Stimulated activated CD4-positive, alpha-beta T cell treated with anti-CD3 and anti-CD28 coated beads, TNF-alpha, amount 100 ng/mL, for 48 hours (primary cell): ENCODE results near the gene ACOX2.
"Not testable (repeated sequence)": the region's sequence is repeated elsewhere in the genome, so short reads cannot be mapped to it uniquely, and the experiment has no call there.

Experiments used
- DNase-seq, 3 donors: peaks; one replicate each; pipeline ENCODE4 v3.0.0-alpha.2; 2020; ENCODE audit warnings: low read depth in 3 of 3

ACOX2 gene

DNA sequence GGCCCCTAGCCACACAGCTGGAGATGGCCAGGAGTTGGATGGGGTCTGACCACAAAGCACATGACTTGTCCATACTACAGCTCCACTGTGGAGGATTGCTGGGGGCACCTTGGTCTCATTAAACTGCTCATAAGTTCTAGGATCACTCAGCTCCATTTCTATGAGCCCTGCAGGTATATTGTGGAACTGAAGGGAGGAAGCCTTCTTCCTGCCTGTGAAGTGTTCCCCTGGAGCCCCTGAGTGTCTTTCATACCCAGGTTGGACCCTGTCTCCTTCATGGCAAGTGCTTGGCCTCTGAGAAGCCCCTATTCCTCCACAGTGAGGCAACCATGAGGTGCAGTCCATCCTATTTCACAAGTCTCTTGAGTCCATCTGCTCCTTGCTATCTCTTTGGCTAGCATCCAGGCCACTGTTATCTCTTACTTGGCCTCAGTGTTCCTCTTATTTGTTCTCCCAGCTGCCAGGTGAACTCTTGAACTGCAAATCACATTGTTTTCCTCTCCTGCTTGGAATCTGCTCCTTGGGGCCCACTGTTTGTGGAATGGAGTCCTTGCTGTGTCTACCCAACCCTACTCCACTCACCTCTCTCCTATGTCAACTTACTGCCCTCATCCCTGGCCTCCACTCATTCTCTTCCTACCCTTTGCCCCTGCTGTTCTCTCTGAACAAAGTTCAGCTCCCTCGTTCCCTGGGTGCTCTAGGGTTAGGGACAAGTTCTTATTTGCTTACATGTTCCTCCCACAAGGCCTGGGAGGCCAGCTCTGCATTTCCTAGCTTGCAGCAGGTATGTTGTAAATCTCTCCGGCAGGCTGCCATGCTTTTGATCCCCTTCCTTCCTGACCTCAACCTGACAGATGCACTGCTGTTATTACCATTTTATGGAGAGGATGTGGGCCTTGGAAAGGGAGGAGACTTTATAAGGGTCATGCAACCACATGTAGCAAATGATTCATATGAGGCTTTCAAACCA is 1.2 kb downstream of the ACOX2 start:
- DNase-seq, result no peak

DNA sequence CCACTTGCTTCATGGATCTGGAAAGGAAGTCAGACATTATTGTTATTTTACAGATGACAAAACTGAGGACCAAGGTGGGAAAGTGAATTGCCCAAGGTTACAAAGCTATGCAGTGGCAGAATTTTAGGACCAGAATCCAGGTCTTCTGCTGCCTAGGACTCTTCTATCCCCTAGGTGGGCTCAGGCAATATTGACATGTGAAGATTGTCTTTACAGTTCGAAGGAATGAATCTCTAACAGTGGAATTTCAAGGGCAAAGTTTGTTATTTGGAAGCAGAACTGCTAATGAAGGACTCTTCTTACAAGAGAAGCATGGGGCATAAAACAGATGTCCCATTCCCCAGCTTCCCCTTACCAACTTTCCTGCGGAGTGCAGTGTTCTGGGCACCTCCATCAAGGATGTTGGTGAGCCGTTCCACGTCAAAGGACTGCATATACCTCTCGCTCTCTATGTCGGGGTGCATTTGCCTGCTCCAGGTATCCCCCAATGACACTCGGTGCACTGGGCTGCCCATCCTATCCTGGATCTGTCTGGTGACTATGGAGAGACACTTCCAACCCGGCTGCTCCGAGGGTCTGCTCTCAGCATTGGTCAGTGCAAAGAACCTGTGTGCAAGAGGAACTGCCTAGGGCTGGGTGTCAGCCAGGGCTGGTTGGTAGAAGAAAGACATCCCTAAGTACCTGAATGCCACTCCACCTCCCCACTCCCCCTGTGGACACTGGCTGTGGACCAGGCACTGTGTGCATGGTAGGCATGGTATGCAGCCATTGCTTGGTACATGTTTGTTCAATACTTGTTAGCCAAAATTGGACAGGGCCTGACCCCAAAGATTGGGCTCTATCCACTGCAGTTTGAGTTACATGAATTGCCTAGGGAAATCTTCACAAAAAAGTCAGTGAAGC is 2.1 kb downstream of the ACOX2 start:
- no peak for DNase-seq

DNA sequence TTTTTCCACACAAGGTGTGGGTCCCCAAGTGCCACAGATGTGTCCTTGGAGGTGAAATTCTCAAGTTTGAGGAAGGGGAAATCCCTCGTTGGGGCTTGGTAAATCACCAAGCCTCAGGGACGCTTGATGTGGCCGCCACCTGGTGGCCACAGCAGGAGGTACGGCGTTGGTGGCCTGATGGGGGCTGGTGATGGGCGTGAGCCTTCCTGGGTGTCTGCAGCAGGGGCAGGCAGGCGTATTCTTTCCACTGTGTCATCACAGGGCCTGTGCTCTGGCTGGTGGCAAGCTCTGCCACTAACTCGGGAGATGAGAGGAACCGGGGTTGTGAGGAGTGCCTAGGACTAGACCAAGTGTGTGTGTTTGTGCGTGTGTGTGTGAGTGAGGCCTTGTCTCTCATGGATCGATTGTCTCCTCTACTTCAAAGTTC is 4.2 kb downstream of the ACOX2 start:
- peak; percentile 68 to 76 (median 71) for DNase-seq

DNA sequence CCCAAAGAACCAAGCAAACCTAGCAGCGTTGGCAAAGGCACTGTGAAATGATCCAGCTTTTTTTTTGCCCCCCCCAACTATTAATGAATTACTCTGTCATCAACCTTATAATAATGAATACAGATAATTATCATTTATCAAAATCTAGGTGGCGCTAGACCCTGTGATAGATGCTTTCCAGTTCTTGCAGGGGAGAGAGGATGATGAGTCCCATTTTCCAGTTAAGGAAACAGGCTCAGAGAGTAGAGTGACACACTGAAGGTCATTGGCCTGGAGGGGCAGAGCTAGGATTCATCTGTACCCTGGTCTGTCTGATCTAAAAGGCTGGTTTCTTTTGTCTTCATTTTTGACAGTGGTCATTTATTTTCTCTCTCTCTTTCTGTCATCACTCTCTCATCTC is 5.0 kb downstream of the ACOX2 start:
- DNase-seq, result no peak

DNA sequence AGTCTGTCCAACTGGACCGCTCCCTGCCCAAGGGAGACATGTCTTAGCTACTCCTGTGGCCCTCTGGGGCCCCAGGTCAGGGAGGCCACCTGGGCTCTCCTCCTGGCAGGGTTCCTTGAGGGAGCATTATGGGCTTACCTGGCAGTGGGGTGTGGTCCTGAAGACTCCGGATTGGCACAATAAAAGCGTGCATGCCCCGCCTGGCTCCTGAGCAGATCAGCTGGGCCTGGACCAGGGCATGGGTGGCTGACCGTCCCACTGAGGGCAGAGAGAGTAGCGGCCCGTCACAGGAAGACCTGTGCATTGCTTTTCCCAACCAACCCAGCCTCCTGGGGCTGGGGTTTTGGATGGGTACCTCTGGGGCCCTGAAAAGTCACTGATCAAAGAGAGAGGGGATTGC is 5.4 kb downstream of the ACOX2 start:
- no peak for DNase-seq

DNA sequence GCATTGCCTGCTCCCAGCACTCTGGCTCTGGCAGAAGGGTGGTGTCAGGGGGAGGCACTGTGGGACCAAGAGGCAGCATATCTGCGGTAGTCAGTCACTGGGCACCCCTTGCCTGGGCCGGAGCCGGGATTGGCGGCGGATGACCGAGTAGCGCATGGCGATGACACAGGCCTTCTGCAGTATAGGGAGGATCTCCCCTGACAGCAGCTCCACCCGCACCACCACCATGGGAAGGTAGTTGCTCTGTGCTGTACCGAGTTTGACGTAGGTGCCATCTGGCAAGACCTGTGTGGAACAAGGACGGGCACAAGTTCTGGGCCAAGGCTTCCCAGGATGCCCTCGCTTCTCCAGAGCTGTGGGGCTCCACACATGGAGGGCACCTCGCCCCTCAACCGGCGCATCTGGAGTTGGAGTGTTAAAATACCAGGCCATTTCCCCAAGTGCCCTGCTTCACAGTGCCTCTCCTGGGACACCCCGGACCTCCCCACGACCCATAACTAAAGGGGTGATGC is 6.6 kb downstream of the ACOX2 start:
- DNase-seq, result no peak

DNA sequence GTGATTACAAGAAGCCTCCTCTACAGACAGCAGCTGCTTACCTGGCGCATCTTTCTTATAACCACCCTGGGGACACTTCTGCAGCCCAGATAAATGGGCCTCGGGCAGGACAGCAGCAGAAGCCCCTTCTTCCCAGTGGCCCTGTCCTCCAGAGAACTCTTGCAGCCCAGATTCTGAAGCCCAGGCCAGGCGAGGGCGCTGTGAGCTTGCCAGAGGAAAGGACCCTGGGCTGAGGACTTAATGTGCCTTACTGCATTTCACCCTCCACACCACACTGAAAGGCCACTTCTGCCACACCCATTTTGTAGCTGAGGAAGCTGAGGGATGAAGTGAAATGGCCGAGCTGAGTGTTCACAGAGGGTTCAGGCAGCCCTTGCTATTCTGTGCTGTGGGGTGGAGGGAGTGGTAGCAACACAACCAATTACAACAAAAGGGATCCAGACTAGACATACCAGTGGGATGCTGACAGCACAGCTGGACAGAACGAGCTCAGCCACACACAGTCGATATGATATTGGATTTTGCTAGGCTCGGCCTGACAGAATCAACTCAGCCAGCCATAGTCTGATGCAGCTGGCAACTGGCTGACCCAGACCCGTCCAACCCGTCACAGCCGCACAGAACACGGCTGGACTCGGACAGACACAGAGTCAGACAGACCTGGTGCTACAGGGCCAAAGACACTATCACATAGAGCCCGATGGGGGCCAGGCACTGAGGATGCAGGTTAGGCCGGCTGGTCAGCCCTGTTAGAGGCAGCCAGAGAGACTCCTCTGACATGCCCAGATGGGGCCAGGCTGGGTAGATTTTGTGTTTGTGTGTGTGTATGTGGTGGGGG is 7.3 kb downstream of the ACOX2 start:
- no peak for DNase-seq

DNA sequence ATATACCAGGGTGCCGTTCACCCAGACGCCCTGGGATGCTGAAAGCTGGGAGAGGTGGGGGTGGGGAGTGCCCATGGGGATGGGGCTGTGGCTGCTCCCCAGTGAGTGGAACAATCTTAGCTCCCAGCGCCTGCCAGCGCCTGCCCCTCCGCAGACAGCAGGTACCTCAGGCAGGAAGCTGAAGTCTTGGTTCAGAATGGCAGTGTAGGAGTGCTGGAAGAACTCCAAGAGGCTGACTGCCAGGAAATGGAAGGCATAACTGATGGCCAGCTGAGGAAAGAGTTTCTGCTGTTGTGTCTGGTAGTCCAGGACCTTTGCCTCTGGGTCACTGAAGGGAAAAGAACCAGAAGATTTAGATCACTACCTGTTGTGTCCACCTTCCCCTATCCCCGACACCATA is 8.4 kb downstream of the ACOX2 start:
- no peak for DNase-seq

DNA sequence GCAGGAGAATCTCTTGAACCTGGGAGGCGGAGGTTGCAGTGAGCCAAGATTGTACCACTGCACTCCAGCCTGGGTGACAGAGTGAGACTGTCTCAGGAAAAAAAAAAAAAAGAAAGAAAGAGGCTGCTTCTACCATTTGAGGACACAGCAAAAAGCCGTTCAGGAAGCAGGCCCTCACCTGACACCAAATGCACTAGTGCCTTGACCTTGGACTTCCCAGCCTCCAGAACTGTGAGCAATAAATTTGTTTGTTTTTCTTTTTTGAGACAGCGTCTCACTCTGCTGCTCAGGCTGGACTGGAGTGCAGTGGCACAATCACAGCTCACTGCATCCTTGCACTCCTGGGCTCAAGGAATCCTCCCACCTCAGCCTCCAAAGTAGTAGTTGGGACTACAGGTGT is 9.6 kb downstream of the ACOX2 start:
- not testable (repeated sequence) for DNase-seq

DNA sequence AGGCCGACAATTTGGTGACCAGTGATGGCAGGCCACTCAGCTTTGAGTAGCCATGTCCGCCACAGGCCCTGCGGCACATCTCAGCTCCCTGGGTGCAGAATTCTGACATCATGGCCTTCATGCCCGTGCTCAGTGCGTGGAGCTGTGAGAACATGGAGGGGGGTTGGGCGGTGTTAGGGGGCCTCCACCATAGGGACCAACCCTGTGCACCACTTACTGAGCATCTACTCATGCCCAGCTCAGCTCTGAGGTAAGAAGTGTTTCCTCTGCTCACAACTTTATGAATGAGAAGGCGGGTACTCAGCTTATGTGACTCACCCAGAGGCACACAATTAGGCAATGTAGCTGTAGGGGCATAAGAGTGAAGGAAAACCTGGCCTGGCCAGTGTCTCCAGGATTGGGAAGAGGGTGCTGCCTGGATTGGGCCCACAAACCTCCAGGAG is 10.5 kb downstream of the ACOX2 start:
- no peak for DNase-seq

DNA sequence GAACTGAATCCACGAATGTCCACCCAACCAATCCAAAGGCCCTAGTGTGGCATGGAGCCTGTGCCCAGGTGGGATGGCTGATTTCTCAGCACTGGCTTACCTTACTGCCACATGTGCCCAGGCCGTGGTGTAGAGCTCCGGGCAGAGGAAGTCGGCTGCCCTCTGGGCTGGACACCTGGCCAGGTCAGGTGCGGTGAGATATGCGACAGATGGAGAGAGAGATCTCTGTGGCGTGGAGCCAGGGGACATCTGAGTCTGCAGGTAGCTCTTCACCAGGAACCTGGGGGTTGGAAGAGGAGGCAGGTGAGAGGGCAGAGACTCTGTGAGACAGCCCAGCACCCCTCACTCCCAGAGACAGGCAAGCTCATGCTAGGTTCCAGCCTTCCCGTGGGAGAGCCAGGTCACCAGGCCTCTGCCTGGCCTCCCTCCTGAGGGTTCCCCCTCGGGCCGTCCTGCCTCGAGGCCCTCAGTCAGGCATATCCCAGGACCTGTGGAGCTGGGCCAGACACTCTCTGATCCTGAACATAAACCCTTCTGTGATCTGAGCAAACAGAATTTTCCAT is 12.6 kb downstream of the ACOX2 start:
- no peak for DNase-seq

DNA sequence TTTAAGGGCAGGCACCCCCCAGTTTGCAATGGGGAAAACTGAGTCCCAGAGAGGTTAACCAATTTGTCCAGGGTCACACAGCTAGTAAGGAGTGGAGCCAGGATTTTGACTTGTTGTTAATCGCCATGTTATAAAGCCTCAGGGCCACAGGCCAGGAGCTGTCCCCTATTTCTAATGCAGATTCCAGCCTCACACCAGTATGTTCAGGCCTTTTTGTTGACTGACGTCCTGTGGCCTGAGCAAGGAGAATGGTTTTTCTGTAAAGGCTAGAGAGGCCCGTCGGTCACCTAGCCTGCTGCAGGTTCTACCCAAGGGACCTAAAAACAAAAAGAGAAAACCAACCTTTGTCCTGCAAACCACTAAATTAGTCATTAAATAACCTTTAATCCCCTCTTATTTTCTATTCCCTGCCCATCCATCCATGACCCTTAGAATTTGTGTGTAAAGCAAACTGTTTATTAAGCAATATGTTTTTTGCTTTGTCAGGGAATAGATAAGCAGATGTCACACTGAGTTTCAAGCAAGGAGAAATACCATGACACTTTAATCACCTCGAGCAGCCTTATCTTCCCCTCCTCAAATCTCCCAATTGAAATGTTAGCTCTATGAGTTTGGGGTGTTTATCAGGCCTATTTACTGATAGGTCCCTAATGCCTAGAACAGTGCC is 14.1 kb downstream of the ACOX2 start:
- no peak for DNase-seq

DNA sequence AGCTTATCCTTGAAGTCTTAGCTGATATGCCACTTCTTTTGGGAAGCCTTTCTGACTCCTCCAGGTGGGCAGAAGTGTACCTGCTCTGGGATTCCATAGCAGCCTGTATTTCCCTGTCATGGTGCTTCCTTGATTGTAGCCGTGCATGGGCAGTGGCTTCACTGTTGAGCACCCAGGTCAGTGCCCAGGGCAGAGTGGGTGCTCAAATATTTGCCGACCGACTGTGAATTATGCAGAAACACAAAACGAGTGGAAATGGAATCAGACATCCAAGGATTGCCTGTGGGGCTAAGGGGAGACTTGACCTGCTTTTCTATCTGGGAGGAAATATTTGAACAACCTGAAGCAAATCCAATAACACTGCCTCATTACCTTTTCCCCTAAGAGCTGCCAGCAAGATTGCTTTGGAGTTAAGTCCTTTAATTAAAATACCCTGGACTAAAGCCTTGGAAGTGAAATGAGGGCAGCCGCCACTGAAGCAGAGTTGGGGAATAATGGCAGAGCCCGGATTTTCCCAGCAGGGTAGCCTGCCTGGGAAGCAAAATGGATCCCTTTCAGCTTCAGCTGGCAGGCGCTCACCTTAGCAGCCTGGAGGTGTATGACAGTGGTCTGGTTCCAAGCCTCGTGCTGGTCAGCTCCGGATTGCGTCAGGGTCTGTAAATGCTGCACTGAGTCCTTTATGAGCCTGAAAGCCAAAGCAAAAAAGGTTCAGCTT is 14.9 kb downstream of the ACOX2 start:
- no peak for DNase-seq

DNA sequence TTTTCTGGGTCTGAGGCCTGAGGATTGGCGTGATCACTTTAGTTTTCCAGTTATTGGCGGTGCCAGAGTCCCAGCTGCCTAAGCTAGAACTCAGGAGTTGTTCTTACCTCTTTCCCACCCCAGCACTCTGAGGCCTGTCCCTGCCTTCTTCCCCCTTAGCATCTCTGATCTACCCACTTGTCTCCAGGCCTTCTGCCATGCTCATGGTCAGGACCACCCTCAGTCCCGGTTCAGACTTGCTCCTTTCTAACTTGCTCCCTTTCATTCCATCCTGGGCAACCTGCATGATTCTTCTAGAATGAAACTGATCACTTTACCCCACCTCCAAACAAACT is 15.7 kb downstream of the ACOX2 start:
- DNase-seq, result no peak

DNA sequence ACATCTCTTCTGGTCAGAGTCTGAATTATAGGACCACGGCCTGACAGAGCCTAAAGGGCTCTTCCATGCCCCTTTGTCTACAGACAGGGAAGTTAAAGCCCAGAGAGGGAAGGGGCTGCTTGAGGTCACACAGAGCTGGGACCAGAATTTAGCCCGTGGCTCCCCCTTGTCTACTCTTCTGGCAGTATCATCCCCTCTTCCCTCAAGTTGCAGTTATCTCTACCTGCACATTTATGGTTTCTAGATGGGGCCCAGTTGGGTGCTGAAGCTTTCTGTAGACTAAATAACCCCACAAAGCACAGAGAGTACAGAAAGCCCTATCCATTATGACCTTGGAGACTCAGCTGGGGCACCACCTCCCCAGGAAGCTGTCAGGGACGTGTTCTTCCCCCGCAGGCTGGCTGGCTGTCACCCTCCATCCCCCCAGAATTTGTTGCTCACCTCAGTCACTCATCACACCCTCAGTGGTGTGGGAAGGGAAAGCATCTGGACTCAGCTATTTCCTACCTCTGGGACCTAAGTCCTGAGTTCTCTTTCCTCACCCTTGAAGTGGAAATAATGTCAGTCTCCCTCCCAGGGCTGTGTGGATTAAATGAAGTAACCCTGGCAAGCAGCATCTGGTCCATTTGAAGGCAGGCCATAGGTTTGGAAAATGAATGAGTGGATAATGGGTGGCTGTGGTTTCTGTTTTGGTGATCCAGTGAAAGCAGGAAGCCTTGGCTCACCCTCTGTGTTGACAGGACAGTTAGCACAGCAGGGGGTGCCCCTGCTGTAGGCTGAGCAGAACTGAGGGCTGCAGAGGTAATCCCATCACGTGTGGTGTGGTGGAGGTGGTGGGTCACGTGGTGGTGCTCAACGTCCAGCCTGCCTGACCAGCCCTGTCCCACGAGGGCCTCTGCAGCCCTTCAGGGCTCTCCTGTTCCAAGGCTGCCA is 16.3 kb downstream of the ACOX2 start:
- no peak for DNase-seq

DNA sequence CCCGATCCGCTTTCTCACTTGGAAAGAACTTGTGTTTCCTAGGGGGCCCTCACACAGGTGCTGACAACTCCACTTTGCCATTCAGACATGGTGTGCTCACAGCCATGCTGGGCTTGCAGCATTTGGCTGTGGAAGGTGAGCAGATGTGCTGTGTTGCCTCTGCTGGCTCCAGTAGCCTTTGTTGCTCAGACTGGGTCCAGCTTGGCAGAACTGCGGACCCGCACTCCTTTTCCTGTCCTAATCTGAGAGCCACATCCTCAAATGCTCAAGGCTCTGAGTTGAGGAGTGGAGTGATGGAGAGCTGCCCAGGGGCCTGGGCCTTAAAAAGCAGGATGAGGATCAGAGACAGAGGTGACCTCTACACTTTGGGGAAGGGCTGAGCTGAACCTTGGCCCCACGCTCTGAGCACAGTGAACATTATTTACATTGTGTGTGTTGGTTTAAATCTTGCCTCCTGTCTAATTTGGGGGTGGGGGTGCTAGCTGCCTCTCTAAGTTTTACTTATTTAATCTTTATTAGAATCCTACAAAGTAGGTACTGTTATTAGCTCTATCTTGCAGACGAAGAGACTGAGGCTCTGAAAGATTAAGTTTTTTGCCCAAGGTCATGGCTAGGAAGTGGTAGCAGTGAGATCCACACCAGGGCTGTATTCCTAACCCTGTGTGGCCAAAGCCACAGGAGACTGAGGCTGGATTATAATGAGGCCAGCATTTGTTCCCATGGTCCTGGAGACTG is 17.2 kb downstream of the ACOX2 start:
- no peak for DNase-seq

DNA sequence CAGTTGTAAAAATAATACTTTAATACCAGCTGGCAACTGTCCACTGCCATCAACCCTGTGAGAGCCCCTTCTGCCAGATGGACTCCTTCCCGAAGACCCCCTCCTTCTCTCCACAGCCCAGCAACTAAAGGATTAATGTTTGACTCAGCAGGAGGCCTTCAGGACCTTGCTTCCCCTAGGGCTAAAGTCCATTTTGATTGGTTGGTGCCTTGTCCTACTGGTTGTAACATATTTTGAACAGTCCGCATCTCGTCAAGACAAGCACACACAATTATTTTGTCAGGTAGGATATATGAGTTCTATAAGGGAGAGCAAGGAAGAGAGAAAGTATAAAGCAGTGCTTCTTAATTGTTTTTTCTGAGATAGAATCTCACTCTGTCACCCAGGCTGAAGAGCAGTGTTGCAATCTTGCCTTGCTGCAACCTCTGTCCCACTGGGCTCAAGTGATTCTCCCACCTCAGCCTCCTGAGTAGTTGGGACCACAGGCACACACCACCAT is 18.6 kb downstream of the ACOX2 start:
- no peak for DNase-seq

DNA sequence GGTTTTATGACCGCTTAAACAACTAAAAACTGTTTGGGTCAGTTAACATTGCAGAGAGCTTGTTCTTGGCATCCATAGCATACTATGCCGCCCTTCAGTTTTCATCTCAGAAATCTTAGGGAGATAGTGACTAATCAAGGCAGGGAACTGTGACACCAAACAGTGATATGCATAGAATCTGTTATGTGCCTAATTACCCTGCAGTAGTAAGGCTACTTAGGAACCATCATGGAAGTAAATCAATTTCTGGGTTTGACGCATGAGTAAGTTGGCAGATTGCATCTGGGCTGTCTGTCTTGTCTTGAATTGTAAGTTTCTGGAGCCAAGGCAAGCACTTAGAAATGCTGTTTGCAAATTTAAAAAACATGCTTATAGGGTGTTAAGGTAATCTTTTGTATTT is 22.6 kb downstream of the ACOX2 start:
- DNase-seq, result no peak
